ENCODE results near the gene JADE2. TPM values are rescaled to one million over a fixed set of nuclear protein-coding genes. Genes with fewer than 3 reads are reported as not detected.

JADE2 gene
- total RNA-seq, 1 donor from 2014 or later, result 32.4 TPM

GRCh38 chr5:134538296-134538695 lies 12.8 kb downstream of the JADE2 start:
- peaks cover 23% of the 10 kb centered on the region for H3K36me3 Mint-ChIP-seq (ENCODE audit: unreplicated experiment)
- H3K4me3 Mint-ChIP-seq (ENCODE audit: unreplicated experiment), result no peak overlapping the region
- no peaks in the 10 kb centered on the region for H3K27me3 Mint-ChIP-seq (ENCODE audit: unreplicated experiment)
- H3K27ac Mint-ChIP-seq (ENCODE audit: unreplicated experiment), result no peak overlapping the region
- TF ChIP-seq, protein P1, sequence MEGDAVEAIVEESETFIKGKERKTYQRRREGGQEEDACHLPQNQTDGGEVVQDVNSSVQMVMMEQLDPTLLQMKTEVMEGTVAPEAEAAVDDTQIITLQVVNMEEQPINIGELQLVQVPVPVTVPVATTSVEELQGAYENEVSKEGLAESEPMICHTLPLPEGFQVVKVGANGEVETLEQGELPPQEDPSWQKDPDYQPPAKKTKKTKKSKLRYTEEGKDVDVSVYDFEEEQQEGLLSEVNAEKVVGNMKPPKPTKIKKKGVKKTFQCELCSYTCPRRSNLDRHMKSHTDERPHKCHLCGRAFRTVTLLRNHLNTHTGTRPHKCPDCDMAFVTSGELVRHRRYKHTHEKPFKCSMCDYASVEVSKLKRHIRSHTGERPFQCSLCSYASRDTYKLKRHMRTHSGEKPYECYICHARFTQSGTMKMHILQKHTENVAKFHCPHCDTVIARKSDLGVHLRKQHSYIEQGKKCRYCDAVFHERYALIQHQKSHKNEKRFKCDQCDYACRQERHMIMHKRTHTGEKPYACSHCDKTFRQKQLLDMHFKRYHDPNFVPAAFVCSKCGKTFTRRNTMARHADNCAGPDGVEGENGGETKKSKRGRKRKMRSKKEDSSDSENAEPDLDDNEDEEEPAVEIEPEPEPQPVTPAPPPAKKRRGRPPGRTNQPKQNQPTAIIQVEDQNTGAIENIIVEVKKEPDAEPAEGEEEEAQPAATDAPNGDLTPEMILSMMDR (IDR thresholded peaks at IDR 0.05), result no peak
- no peaks in the 10 kb centered on the region for H3K4me1 Mint-ChIP-seq (ENCODE audit: unreplicated experiment)
- H3K9me3 Mint-ChIP-seq (ENCODE audit: unreplicated experiment), result no peaks in the 10 kb centered on the region
- no peak for DNase-seq (ENCODE audit: extremely low spot score, unreplicated experiment)

GRCh38 chr5:134539732-134540131 lies 14.3 kb downstream of the JADE2 start:
- Mint-ChIP-seq H3K4me1 (ENCODE audit: unreplicated experiment) (no peaks in the 10 kb centered on the region), H3K27ac (ENCODE audit: unreplicated experiment) (no peak overlapping the region), H3K9me3 (ENCODE audit: unreplicated experiment) (no peaks in the 10 kb centered on the region), H3K36me3 (ENCODE audit: unreplicated experiment) (peaks cover 29% of the 10 kb centered on the region), H3K4me3 (ENCODE audit: unreplicated experiment) (no peak overlapping the region), H3K27me3 (ENCODE audit: unreplicated experiment) (no peaks in the 10 kb centered on the region)
- no peak for DNase-seq (ENCODE audit: extremely low spot score, unreplicated experiment)
- TF ChIP-seq, protein P1 (IDR thresholded peaks at IDR 0.05), result no peak

DNA sequence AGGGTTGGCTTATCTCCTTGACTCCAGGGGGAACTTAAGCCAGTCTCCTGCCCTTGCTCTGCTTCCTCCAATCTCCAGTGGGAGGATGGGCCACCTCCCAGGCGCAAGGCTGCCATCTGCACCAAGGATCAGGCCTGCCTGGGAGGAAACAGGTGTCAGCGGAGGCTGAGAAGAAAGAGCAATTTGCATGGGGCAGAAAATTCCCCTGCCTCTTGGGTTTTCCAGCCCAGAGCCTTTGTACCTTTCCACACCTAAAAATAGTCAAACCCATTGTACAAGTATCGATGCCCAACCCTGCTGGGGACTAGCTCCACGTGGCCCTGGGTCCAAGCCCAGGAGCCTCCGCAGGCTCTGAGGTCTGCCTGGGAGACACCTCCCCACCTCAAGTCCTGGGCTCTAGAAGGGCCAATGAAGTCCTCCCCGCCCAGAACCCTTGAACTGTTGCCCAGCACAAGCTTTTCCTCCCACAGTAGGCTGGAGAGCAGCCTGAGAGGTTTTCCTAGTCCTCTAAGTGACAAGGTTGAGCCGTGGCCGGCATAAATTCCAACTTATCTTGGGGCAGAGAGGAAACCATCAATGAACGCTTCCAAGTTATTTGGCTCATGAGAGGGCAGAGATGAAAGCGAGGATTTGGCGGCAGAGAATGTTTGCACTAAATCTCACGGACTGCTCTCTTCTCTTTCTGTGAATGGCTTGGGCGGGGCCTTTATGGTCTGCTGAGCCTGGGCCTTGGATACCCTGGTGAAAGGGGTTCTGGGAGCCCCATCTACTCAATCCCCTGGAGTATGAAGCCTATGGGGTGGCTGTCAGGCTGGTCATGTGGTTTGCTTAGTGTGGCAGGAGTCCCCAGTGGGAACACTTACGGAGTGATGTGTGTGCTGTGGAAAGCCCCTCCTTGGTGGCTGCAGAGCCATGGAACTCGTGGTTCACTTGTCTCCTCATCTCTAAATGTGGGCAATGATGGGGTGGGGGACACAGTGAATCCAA lies 15.6 kb downstream of the JADE2 start:
- no peaks in the 10 kb centered on the region for H3K4me1 Mint-ChIP-seq (ENCODE audit: unreplicated experiment)
- TF ChIP-seq, protein P1 (IDR thresholded peaks at IDR 0.05), result no peak
- H3K27me3 Mint-ChIP-seq (ENCODE audit: unreplicated experiment), result no peaks in the 10 kb centered on the region
- H3K4me3 Mint-ChIP-seq (ENCODE audit: unreplicated experiment), result no peak overlapping the region
- no peak for DNase-seq (ENCODE audit: extremely low spot score, unreplicated experiment)
- H3K9me3 Mint-ChIP-seq (ENCODE audit: unreplicated experiment), result no peaks in the 10 kb centered on the region
- no peak overlapping the region for H3K27ac Mint-ChIP-seq (ENCODE audit: unreplicated experiment)
- H3K36me3 Mint-ChIP-seq (ENCODE audit: unreplicated experiment), result peaks cover 36% of the 10 kb centered on the region

DNA sequence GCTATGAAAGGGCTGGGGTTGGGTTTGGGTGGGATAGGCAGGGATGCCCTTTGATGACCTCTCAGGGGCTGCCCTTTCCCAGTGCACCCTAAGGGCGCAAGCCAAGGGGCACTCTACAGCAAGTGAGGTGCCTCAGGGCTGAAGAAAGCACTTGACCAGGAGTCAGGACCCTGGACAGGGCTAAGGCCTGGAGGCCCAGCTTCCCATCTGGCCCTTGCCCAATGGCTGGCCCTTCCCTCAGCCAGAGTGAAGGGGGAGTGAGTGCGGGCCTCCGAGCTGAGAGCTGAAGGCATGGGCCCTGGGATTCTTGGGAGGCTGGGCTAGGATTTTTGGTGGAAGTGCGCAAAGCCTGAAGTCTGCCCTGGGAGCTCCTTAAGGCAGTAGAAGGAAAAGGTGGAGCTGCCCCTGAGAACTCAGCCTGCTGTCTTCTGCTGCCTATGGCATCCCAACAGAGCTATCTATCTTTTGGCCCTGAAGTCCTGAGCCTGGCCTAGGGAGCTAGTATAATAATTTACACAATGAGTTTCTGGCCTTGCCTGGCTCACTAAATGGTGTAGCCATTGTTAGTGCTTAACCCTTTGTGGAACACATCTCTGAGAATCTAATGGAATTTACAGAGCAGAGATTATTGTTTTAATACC lies 16.4 kb downstream of the JADE2 start:
- no peaks in the 10 kb centered on the region for H3K27me3 Mint-ChIP-seq (ENCODE audit: unreplicated experiment)
- DNase-seq (ENCODE audit: extremely low spot score, unreplicated experiment), result no peak
- no peak overlapping the region for H3K4me3 Mint-ChIP-seq (ENCODE audit: unreplicated experiment)
- H3K36me3 Mint-ChIP-seq (ENCODE audit: unreplicated experiment), result peaks cover 33% of the 10 kb centered on the region
- TF ChIP-seq, protein P1 (IDR thresholded peaks at IDR 0.05), result no peak
- H3K27ac Mint-ChIP-seq (ENCODE audit: unreplicated experiment), result no peak overlapping the region
- H3K9me3 Mint-ChIP-seq (ENCODE audit: unreplicated experiment), result no peaks in the 10 kb centered on the region
- no peaks in the 10 kb centered on the region for H3K4me1 Mint-ChIP-seq (ENCODE audit: unreplicated experiment)

Measured in osteocyte (in vitro differentiated cells).